Measurements from ENCODE around the gene SETD7.
"Not testable (repeated sequence)": the region's sequence is repeated elsewhere in the genome, so short reads cannot be mapped to it uniquely, and the experiment has no call there.

SETD7 gene

DNA sequence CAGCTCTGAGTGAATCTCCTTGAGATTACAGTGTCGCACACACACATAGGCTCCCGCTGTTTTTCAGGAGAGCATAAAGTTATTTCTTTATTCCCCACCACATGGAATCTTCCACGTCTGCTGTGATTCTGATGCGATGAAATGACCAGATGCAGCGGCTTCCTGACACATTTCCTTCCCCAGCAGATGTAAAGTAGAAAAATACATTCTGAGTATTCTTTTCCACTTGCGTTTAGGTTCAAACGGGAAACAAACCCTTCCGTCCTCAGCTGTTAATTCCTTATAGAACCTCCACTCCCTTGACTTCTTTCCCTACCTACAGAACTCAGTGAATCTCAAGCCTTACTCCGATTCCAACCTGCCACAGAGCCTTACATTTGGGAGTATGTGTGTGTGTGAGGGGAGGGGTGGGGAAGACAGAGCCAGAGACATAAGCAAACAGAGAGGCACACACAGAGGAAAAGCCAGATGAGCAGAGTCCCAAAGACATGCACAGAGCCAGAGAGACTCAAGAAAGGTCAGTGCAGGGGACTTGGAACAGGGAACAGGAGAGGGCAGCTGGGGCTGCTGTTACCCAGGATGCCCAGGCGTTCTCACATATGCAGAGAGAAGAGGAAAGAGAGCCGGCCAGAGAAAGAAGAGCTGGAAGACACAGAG is 47.3 kb downstream of the SETD7 start:
- DNase-seq, result no peak

DNA sequence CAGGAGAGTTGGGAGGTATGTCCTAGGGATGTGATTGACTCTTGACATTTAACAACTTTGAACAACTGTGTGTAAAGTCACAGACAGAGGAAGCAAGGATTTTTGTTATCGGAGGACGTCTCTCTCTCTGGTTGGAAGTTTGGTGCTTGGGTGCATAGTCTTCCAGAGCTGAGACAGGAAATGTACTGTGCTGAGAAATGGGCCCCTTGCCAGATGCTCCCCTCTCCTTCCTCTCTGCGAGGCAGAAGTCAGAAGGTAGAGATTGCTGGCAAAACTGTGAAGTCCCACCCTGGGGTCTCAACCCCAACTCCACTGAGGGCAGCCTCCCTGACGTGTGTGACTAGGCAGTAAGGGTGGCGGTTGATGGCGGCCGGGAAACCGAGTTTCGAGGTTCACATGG is 49.2 kb downstream of the SETD7 start:
- DNase-seq, result no peak

DNA sequence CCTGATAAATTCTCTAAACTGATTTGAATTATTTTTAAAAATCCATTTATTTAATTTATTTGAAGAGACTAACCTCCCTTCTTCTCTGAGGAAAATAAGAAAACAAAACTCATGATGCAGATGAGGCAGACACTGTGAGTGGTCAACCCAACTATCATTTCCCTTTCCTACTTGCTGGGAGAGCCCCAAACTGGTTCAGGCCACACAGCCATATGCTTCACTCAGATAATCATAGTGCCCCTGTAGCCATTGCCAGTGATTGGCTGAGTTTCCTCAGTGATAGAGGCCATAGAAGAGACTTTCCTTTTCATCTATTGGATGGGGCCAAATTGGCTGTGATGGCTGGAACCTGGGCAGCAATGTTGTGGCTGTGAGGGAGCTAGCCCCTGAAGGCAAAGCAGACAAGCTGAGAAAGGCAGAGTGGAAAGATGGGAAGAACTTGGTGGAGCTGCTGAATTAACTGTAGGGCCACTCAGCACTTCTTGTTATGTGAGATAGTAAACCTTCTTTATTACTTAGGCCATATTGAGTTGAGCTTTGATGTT is 52.3 kb downstream of the SETD7 start:
- DNase-seq, result no peak

DNA sequence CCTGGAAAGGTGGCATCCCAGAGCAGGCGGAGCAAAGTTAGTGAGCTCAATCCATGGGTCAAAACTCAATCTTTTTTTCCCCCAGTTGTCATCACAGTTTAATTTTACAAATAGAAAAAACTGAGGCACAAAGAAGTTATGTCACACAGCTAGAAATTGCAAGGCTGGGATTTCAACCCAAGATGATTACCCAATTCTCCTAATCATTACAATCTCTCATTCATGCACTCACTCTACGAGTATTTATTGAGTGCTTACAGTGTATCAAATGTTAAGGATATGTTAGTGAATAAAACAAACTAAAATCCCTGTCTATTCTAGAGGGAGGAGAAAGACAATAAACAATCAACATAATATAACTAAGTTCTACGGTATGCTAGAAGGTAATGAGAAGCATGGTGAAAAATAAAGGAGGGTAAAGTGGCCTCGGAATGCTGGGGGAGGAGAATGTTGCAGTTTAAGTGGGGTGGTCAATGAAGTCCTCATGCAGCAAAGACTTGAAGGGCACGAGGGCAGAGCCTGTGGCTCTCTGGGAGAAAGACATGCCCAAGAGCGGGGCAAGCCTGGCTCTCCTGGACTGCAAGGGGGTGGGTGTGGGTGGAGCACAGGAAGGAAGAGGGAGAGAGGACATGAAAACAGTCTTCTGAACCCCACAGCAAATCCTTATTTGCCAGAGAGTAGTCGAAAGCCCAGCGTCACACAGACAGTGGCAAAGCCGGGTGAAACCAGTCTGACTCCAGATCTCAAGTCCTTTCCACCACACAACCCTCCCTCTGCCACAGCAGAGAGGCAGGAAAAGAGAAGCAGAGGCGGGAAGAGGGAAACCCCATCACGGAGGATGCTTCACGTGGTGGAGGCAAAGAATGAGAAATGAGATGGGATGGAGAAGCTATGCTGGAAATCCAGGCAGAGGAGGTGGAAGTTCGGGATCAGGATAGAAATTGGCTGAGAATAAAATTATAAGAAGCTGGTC is 53.8 kb downstream of the SETD7 start:
- no peak for DNase-seq

DNA sequence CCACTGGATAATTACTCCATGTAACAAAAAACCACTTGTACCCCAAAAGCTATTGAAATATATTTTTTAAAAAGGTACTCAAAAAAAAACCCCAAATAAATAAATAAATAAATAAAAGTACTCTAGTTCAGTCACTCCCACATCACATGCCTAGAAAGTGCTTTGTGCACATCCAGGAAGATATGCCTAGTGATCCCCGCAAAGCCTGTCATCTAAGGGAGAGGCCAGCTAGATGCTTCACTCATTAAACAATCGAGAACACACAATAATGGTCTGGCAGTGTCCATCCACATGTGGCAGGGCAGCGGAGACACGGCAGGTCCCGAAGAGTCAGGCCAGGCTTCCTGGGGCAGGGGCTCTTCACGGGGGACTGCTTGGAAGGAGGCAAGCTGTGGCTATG is 54.5 kb downstream of the SETD7 start:
- DNase-seq, result no peak

DNA sequence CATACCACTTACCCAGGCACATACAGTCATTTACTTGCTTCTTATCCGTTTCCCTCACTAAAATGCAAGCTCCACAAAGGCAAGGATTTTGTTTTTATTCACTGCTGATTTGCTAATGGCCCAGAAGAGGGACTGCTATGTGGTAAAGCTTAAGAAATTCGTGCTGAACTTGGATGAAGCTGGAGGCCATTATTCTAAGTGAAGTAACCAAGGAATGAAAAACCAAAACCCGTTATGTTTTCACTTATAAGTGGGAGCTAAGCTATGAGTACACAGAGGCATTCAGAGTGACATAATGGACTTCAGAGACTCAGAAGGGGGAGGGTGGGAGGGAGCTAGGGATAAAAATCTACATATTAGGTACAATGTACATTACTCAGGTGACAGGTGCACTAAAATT is 54.9 kb downstream of the SETD7 start:
- DNase-seq, result no peak

DNA sequence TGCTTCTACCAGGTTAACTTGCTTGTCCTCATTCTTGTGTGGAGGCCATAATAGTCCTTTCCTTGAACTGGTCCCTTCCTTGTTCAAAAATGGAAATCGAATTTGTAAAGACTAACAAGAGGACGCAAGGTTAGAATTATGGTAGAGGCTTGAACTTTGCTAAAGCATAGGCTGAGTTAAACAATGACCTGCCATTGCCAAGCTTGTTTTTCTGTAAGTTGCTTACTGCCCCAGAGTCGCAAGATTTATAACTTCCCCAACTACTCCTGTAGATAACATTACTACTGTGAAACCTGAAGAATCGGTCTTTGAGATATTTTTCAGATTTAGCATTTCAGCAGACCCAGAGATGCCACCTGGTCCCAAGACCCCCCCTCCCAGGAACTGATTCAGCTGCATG is 56.8 kb downstream of the SETD7 start:
- no peak for DNase-seq

DNA sequence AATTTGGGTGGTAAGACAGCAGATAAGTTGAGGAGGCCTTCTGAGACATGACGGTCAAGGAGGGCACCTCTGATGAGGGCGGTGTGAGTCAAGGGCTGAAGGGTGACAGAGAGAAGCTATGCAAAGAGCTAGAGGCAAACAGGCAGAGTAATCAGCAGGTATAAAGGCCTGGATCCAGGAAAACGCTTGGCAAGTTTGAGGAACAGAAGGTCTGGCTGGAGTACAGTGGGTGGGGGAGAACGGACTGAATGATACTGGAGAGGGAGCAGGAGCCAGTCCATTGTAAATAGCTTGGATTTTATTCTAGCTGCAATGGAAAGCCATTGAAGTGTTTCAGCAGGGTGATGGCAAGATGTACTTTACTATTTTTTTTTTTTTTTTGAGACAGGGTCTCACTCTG is 62.8 kb downstream of the SETD7 start:
- no peak for DNase-seq

DNA sequence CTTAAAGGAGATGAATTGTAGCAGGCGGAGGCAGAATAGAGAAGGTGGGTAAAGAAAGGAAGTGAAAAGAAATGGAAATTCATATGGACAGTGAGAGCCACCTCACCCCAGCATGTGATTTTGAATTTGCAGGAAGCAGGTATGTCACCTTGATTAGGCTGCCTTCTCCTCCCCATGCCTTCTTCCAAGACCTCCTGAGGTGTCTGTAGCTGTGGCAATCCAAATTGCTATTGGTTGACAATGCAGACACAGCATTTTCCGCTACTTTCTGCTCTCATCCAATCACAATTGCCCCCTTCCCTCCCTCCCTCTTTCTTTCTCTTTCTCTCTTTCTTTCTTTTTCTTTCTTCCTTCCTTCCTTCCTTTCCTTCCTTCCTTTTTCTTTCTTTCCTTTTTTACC is 63.6 kb downstream of the SETD7 start:
- no peak for DNase-seq

DNA sequence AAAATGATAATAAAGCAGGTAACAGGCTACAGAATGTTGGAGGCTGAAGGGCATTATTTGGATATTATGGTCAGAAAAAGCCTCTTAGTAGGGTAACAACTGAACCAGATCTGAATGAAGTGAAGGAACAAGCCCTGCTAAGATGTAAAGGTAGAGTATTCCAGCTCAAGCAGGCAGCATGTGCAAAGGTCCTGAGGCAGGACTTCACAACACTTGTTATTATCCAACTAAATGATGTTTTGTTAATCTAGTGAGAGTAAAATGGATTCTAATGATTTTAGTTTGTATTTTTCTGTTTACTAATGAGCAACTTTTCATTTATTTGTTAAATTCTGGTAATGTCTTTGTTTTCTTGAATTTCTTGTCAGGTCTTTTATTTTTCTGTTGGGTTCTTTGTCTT is 66.4 kb downstream of the SETD7 start:
- no peak for DNase-seq

DNA sequence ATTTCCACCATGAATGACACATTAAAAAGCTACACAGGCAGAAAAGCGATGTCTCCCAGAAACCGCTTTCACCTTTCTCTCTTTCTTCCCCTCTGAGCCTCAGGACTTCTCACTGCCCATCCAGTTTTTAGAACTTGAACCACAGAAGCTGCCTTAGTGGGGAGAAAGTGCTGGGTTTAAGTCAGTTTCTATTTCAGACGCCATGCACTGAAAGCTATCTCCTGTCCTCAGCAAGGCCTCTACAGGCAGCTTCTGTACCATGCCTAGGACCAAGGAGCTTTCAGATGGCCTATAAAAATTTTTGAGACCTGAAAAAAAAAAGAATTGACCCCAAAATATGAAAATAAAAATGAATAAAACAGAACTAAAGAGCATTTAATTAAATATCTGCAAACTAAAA is 67.6 kb downstream of the SETD7 start:
- DNase-seq, result no peak

DNA sequence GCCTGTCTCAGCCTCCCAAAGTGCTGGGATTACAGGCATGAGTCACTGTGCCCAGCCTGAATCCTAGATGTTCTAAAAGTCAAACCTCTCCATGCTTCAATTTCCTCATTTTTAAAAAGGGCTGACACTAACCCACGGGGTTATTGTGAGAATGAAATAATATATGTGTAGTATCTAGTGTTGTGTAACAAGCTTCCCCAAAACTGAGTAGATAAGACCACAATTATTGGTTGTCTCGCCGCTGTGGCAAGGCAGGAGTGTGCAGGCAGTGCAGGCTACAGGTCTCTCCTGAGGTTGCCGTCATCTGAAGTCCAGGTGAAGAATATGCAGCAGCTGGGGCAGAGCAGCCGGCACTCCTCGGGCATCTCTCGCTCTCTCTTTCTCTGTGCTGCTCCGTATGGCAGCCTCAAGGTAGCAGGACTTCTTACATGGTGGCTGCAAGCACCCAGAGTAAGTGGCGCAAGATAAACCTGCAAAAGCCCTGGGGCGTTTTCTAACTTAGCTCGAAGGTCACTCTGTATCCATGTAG is 71.2 kb downstream of the SETD7 start:
- no peak for DNase-seq

DNA sequence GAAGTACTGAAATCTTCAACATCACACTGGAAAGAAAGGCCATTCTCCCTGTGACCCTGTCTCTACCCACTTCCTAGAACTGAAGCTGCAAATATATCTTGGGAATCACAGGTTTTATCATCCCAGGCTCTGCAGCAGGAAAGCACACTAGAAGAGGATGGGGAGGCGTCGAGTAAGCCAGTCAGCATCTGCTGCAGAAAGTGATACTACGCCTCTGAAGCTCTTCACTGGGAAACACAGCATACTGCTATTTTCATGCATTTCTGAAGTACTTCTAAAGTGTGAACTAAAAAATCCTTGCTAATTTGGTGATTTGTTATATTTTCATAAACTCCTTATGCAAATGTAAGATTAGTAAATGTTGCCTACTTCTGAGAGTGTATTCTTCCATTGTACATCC is 73.0 kb downstream of the SETD7 start:
- DNase-seq, result no peak

DNA sequence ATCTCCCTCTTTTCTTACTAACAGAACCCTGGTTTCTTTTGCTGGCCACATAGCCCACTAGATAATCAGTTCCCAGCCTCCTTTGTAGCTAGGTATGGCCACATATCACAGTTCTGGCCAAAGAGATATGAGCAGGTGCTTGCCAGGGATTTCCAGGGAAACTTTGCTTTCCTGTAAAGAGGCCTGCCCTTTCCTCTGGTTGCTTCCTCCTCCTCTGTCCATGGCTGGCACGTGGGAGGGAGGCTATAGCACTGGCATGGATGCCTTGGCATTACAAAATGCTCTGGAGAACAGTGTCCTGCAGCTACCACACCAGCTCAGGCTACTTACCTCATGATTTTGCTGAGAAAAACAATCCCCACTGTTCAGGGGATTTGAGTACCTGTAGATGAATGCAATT is 74.6 kb downstream of the SETD7 start:
- no peak for DNase-seq

DNA sequence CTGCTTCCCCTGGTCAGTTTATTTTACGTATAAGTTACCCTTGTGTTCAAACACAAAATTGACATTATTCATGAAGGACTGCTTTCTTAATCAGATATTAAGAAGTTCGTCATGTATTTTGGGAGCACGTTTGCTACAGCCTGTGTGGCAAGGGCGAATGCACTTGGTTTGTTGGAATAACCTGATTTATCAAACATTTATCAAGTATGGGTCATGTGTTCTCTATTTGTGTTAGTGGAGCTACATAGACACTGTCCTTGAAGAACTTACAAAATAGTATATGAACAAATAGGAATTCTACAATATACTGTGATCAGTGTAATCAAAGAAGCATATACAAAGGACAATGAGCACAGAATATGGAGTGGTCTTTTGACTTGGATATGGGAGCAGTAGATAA is 79.7 kb downstream of the SETD7 start:
- no peak for DNase-seq

DNA sequence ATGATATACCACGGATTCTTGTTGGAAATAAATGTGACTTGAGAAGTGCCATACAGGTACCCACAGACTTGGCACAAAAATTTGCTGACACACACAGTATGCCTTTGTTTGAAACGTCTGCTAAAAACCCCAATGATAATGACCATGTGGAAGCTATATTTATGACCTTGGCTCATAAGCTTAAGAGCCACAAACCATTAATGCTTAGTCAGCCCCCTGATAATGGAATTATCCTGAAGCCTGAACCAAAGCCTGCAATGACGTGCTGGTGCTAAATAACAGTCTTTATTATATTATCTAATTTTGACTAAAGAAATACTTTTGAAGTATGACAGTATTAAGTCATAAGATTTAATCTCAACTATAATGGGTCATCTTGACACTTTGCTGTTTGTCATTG is 83.2 kb downstream of the SETD7 start:
- DNase-seq, result no peak

DNA sequence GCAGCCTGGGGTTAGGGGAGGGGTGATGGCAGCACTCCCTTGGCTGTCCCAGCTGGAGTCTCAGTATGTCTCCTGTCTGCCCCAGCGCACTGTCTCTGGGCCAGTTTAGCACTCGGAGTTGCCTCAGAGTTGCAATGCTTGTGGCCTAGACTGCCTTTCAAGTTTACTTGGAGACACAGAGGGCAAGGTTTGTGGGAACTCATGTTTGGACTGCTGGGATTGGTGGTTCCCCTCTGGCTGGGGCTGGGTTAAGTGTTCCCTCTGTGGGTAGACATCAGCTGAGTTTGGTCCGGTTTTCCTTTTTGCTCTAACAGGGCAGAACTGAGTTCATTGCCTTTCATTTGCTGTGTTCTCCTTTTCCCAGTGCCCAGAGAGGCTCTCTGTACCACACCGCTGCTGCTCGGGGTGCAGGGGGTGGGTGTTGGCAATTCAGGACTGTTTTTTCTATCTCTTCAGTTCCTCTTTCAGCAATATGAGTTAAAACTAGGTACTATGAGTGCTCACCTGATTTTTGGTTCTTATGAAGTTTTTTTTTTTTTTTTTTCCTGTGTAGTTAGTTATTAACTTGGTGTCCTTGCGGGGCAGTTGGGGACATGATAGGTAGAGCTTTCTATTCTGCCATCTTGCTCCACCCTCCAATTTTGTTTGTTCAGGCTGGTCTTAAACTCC is 84.9 kb downstream of the SETD7 start:
- no peak for DNase-seq

DNA sequence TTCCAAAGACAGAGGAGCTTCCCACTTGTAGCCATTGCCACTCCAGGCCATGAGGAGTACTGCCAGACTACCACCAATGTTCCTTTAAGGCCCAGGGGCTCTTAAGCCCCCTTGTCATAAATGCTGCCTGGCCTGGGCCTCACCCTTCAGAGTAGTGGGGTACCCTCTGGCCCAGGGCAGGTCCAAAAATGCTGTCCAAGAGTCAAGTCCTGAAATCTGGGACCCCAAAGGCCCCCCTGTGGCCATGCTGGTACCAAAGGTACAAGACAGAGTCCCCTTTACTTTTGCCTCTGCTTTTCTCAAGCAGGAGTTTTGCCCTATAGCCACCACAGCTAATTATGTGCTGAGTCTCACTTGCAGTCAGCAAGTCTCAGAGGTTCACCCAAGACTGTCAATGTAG is 85.7 kb downstream of the SETD7 start:
- no peak for DNase-seq

DNA sequence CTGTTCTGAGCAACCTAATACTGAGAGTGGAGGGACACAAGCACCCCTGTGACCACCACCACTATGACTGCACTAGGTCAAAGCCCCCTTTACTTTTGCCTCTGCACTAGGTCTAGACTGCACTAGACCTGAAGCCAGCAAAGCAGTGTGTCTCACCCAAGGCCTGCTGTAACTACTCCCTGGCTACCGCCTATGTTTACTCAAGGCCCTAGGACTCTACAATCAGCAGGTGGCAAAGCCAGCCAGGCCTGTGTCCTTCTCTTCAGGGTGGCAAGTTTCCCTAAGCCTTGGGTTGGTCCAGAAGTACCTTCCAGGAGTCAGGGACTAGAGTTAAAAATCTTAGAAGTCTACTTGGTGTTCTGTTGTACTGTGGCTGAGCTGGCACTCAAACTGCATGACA is 86.2 kb downstream of the SETD7 start:
- DNase-seq, result no peak

DNA sequence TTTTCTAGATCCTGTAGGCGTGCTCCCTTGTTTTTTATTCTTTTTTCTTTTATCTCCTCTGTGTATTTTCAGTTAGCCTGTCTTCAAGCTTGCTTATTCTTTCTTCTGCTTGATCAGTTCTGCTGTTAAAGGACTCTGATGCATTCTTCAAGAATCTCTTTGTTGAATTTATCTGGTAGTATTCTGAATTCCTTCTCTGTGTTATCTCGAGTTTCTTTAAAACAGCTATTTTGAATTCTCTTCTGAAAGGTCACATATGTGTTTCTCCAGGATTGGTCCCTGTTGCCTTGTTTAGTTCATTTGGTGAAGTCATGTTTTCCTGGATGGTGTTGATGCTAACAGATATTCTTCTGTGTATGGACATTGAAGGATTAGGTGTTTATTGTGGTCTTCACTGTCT is 86.8 kb downstream of the SETD7 start:
- DNase-seq, result no peak

DNA sequence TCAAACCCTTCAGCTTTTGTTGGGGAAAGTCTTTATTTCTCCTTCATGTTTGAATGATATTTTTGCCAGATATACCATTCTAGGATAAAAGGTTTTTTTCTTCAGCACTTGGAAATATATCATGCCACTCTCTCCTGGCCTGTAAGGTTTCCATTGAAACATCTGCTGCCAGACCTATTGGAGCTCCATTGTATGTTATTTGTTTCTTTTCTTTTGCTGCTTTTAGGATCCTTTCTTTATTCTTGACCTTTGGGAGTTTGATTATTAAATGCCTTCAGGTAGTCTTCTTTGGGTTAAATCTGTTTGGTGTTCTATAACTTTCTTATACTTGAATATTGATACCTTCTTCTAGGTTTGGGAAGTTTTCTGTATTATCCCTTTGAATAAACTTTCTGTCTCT is 87.3 kb downstream of the SETD7 start:
- not testable (repeated sequence) for DNase-seq

DNA sequence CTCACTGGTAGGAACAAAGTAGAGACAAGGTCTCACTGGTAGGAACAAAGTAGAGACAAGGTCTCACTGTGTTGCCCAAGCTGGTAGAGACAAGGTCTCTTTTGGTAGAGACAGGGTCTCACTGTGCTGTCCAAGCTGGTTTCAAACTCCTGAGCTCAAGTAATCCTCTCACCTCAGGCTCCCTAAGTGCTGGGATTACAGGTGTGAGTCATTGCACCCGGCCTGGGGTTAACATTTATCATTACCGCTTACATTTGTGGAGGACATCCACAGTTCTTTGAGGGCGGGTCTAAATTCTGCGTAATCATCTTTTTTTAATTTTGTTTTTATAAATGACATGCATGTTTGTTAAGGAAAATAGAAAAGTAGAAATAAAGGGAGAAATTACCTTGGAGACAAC is 90.1 kb downstream of the SETD7 start:
- DNase-seq, result no peak

DNA sequence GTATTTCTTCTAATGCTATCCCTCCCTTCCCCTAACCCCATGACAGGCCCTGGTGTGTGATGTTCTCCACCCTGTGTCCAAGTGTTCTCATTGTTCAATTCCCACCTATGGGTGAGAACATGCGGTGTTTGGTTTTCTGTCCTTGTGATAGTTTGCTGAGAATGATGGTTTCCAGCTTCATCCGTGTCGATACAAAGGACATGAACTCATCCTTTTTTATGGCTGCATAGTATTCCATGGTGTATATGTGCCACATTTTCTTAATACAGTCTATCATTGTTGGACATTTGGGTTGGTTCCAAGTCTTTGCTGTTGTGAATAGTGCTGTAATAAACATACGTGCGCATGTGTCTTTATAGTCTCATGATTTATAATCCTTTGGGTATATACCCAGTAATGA is 91.5 kb downstream of the SETD7 start:
- DNase-seq, result not testable (repeated sequence)
